GM13977 (cell line): Measurements from ENCODE around the gene LLGL1.

ENCODE experiments used
- DNase-seq: peaks from one replicate; pipeline ENCODE4 v3.0.0; 2012; ENCODE audit warnings: low spot score
- in situ Hi-C: fragments of 300-500 bp; cut with MboI; formaldehyde crosslinking; loops from one replicate; pipeline ENCODE4 v1.12.0; 2022; ENCODE audit warnings: low sequenced_read_pairs, low pct_unique_long_range_greater_than_20kb, mixed read lengths, inconsistent platforms; ENCODE audit not compliant: unreplicated experiment
- TF ChIP-seq, protein P1 (sequence below): IDR thresholded peaks from 2 replicates; pipeline ENCODE4 v1.5.1; 2012; ENCODE audit warnings: mild to moderate bottlenecking, control low read depth; ENCODE audit not compliant: insufficient read depth; ENCODE audit errors: extremely low read depth, missing control alignments

Gene LLGL1

DNA sequence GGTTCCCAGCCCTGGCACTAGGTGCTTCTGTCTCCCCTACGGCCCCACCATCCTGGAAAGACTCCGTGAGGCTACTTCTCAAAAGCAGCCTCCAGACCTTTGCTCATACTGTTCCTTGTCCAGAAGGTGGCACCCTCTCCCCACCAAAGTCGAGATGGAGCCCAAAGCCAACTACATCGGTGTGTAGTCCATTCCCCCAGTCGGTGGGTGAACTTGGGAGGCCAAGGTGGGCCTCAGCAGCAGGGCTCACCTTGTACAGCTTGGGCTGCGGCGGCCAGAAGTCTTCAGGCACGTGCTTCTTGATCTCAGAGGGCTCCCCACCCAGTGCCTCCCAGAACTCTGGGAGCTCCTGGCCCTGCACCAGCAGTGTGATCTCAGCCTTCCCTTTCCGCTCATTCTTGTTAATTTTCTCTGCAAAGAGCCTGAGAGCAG is 22.9 kb downstream of the LLGL1 start:
- in situ Hi-C loops: no loop called here
- TF ChIP-seq, protein P1, sequence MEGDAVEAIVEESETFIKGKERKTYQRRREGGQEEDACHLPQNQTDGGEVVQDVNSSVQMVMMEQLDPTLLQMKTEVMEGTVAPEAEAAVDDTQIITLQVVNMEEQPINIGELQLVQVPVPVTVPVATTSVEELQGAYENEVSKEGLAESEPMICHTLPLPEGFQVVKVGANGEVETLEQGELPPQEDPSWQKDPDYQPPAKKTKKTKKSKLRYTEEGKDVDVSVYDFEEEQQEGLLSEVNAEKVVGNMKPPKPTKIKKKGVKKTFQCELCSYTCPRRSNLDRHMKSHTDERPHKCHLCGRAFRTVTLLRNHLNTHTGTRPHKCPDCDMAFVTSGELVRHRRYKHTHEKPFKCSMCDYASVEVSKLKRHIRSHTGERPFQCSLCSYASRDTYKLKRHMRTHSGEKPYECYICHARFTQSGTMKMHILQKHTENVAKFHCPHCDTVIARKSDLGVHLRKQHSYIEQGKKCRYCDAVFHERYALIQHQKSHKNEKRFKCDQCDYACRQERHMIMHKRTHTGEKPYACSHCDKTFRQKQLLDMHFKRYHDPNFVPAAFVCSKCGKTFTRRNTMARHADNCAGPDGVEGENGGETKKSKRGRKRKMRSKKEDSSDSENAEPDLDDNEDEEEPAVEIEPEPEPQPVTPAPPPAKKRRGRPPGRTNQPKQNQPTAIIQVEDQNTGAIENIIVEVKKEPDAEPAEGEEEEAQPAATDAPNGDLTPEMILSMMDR: peak; percentile 74
- peak; percentile 95 for DNase-seq

DNA sequence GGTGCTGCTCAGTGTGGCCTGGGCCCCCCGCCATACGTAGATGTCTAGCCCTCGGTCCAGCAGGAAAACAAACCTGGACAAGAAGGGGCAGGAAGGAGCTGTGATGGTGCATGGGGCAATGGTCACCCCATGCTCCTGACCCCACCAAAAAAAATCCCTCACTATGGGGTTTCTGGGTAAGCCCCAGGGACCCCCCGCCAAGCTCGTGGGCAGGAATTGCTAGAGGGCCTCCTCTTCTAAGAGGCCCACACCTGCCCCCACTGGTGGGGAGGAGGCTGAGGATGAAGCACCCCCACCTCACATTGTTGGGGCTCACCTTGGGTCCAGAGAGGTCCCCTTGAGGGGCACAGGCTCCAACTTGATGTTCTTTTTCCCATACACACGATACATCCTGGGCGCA is 23.4 kb downstream of the LLGL1 start:
- in situ Hi-C loops: no loop called here
- TF ChIP-seq, protein P1: no peak
- no peak for DNase-seq

DNA sequence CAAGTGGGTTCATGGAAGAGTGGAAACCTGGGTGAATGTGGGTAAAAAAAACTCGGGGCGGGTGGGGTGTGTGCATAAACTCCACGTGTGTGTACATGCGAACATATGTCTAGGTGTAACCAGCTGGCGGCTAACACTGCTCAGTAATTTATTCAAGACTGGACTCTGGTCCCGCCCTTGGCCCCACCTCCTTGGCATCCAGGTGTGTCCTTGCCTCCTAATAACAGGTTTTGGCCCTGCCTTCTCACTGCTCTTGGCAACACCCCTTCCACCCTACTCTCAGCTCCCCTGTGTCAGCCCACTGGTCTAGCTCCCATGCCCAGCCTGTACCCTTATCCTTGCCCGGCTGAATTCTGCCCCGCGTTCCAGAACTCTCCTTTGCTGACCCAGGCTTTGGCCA is 24.8 kb downstream of the LLGL1 start:
- TF ChIP-seq, protein P1: no peak
- in situ Hi-C loops: no loop called here
- DNase-seq: no peak

DNA sequence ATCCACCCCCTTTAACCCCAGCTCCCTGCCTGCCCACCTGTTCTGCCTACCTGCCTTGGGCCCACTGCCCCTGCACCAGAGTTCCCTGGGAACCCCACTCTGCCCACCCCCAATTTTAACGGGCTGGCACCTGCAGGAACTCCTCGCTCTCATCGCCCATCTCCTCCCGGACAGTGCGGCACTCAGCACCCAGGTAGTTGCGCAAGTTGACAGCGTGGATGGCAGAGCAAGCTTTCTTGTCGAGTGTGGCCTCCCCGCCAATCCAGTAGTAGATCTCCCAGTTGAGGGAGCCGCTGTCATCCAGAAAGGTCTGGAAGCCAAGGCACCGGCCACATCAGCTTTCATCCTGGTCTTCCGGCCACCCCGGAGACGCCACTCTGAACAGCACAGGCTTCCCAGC is 25.3 kb downstream of the LLGL1 start:
- TF ChIP-seq, protein P1: no peak
- in situ Hi-C loops: no loop called here
- no peak for DNase-seq

DNA sequence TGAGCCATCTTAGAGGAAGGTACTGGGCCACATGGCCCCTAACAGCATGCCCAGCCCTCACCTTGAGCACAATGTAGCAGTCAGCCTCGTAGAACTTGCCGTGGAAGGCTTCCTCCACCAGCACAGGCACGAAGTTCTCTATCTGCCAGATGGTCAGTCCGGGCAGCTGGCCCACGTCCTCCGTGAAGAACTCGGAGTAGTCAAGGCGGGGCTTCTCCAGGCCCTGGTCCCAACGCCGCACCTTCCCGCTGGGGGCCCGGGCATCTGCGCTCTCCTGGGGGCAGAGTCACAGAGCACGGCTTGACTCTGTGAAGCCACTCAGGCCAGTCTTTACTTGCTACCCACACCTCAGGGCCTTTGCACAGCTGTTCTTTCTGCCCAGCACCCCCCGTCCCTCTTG is 25.8 kb downstream of the LLGL1 start:
- no peak for DNase-seq
- TF ChIP-seq, protein P1: no peak
- in situ Hi-C loops: no loop called here

DNA sequence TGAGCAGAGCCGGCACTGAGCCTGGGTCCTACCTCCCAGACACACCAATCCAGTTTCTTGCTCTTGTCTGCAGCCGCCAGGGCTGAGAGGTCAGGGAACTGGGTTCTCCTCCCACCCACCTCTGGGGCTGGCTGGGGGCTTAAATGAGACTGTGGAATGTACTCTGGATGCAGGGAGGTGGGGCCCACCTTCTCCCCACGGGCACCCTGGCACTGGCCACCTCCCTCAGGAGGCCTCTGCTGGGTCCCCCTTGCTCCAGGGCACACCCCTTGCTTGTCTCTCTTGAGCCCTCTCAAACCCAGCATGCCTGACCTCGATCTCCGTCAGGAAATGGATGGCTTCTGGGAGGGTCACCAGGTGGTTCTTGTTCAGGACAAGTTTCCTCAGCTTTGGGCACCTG is 26.7 kb downstream of the LLGL1 start:
- TF ChIP-seq, protein P1: no peak
- DNase-seq: no peak
- in situ Hi-C loops: no loop called here

DNA sequence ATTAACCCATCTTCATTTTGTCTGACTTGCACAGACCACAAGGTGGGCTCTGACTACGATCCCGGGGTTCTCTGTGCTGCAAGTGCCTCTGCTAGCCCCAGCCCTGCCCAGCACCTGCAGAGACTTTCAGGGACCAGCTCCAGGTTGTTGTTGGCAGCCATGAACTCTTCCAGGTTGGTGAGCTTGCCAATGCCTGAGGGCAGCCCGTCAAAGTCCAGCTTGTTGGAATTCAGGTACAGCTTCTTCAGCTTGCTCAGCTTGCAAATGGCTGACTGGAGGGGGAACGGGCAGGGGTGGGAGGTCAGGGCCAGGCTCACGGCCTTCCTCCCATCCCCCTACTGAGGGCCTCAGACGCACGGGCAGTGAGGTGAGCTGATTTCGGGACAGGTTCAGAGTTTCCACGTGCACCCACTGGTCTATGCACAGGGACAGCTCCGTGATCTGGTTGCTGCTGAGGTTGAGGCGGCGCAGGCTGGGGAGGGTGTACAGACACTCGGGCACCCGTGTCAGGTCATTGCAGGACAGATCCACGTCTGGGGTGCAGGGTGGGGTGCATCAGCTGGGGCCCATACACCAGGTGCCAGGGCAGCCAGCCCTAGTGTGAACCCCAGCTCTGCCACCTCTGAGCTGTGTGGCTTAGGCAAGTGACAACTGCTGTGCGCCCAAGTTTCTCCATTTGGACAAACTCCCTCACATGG is 27.9 kb downstream of the LLGL1 start:
- no peak for DNase-seq
- TF ChIP-seq, protein P1: no peak
- in situ Hi-C loops: no loop called here
